Loucy (cell line): Measurements from ENCODE around the gene SRGAP1.

Experiments used
- CTCF ChIP-seq: fragments of 200-600 bp; sonication (generic); conservative IDR thresholded peaks from 2 replicates; pipeline ENCODE4 v1.5.1; 2014; ENCODE audit warnings: mild to moderate bottlenecking, antibody characterized with exemption, low read length
- EZH2phosphoT487 ChIP-seq: fragments of 200-600 bp; IDR thresholded peaks from 2 replicates; pipeline ENCODE4 v1.6.1; 2018; ENCODE audit warnings: antibody characterized with exemption, mild to moderate bottlenecking, moderate library complexity, borderline replicate concordance

GRCh38 chr12:63917477-63917862 is 73.0 kb downstream of the SRGAP1 start:
- TF ChIP-seq CTCF (no peak), EZH2phosphoT487 (no peak)
